HG03064 (cell line): ENCODE results near the gene DR1.

ENCODE experiments used
- ATAC-seq: cut with Tn5 transposase; IDR thresholded peaks from one replicate; pipeline ENCODE4 v1.9.1; 2021; ENCODE audit warnings: low read depth; ENCODE audit not compliant: unreplicated experiment

Gene DR1

GRCh38 chr1:93345633-93346420 lies at the start of gene DR1:
DR1 (plus strand) TSS chr1:93345907; CDS start chr1:93346646, 739 bp downstream.
- peak; percentile 75 for ATAC-seq

GRCh38 chr1:93296555-93297154 lies 49.1 kb upstream of the DR1 start:
- ATAC-seq = no peak

DNA sequence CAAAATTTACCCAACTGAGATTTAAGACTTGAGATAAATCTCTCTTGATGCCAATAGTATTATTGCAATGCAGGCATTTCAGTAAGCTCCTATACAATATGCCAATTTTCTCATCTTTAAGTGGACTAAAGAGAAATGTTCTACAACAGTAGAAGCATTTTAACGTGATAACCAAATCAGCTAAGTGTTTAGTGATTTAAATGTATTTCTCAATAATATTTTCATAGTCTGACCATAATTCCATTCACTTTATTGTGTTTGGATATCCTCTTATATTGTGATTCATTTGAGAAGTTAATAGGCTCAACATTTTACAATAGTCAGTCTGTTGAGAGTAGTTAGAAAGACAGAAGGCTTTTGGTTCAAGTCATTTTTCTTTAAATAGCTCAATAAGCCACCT lies 44.6 kb upstream of the DR1 start:
- ATAC-seq = no peak

GRCh38 chr1:93302078-93302477 lies 43.6 kb upstream of the DR1 start:
- no peak for ATAC-seq

DNA sequence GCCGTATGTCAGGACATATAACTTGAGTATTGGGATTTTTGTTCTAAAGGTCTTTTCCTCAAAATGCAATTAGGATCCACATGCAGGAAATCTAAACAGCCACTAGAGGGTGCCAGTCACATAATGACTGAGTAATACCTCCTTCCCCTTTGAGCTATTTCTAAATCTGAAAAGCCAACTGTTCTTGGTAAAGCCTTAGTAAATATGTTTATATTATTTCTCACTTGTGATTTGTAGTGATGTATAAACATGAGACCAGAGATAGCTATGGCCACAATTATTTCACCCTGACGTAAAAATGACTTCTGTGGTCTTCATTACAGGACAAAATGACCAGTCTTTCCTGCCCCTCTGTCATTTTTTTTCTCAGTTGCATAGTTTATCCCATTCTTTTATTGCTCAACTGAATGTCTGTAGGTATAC lies 41.0 kb upstream of the DR1 start:
- ATAC-seq = no peak

GRCh38 chr1:93306920-93307319 lies 38.8 kb upstream of the DR1 start:
- no peak for ATAC-seq

GRCh38 chr1:93313026-93313425 lies 32.7 kb upstream of the DR1 start:
- ATAC-seq = no peak

DNA sequence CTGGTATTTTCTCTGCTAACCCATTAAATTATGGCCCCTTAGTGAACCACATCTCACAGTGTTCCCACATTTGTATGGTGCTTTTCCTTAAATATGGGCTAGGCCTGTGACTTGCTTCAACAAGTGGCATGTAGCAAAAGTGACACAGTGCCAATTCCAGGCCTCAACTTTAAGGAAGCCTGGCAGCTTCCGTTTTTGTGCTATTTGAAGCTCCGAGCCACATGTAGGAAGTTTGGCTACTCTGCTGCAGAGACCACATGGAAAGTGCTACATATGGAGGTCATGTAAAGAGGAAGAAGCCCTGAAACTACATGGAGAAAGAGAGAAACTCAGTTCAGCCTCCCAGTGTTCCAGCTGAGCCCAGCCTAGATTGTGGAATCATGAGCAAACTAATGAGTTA lies 28.5 kb upstream of the DR1 start:
- no peak for ATAC-seq

DNA sequence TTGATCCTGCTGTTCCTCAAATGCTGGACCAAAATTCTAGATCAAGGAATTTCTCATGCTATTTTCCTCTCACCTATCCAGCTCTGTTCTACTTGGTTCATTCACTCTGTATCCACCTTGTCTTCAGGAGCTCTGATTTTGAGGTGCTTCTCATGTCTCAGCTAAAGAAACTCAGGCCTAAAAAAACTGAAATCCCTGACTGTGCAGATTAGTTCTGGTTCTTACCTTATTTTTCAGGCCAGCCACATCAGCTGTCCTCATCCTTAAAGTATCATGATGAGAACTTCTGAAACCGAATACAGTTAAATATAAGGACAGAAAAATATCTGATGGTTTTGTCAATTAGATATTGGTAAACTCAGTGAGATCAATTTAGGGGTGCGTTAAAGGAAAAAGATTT lies 27.8 kb upstream of the DR1 start:
- no peak for ATAC-seq

- ATAC-seq = no peak
Measured at GRCh38 chr1:93321720-93322119, 24.0 kb upstream of the DR1 start.

- ATAC-seq = no peak
Measured at GRCh38 chr1:93322349-93322748, 23.4 kb upstream of the DR1 start.

DNA sequence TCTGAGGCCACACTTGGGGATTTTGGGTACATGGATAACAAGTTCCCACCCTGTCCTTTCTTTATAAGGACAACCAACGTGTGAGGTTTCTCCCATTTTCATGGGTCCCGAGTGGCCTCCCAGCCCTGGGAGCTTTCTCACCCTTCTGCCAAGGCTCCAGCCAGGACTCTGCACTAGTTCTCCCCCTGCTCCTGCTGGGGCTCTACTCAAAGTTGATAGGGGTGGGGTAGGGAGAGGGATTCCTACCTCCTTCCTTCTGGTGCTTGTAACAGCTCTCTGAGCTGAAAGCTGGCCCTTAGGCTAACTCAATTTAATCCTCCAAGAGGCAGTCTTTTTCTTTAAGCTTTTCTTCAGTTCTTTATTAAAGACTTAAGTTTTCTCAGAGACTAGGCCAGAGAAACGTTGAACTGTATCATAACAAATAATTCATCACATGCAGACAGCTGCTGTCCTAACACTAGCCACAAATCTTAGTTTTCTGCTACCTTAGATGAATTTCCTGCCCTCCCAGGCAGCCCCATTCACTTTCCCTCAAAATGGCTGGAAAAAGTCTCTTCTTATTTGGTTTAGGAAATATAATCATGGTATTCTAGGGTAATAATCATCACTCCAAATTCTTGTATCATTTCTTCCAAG lies 22.4 kb upstream of the DR1 start:
- no peak for ATAC-seq

GRCh38 chr1:93324486-93325464 lies 20.9 kb upstream of the DR1 start:
- ATAC-seq = no peak

DNA sequence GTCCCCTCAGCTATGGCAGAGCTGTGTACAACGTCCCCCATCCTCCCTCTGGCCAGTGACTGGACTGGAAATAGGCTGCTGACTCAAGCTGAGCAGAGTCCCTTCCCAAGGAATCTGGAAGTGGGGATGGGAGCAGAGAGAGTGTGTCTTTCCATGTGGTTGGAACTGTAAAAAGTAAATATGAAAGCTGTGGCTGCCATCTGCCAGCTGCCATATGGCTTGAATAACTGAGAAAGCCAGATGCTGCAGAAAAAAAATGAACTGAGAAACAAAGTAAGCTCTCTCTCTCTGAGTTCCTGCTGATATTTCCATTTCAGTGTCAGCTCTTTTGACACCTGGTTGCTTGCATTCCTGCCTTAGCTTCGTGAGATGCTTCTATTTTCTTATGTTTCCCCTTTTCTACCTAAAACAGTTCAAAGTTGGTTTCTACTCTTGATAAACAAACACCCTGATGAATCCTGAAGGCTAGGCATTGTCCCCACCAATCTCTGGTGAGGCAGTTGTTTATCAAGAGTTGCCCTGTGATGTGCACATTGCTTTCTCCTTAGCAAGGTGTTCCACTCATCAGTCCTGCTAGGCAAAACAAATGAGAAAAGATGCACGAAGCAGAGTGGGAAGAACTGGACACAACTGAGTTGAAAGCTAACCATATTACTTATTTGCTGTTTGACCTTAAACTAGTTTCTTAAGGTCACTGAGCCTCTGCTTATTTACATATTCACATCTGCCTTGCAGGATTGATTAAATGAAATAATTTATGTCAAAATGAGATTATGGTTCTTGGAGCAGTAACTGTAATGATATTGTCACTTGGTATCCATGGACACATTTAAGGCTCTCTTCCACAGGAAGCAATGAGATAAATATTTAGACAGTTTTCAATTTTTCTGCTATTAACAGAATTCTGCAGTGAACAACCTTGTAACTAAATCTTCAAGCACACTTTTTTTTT lies 16.6 kb upstream of the DR1 start:
- ATAC-seq = no peak

- ATAC-seq = no peak
Measured at GRCh38 chr1:93330196-93330595, 15.5 kb upstream of the DR1 start.

DNA sequence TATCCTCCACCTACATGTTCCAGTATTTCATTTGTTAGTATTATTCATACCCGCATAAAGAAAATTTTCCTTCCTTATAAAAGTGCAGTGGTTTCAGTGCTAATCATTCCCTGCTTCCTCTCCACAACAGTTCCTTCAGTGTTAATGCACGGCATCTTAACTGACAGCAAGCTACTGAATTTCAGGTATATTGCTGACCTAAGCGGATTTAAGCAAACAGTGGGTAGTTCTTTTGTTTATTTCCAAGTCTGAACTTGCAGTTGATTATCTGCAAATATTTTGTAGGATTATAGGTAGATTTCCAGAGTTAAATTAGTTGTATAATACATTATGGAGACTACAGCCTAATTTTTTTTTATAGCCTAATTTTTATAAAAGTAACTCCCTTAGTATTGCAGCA lies 15.1 kb upstream of the DR1 start:
- ATAC-seq = no peak

- ATAC-seq = no peak
Measured at GRCh38 chr1:93331412-93331811, 14.3 kb upstream of the DR1 start.

DNA sequence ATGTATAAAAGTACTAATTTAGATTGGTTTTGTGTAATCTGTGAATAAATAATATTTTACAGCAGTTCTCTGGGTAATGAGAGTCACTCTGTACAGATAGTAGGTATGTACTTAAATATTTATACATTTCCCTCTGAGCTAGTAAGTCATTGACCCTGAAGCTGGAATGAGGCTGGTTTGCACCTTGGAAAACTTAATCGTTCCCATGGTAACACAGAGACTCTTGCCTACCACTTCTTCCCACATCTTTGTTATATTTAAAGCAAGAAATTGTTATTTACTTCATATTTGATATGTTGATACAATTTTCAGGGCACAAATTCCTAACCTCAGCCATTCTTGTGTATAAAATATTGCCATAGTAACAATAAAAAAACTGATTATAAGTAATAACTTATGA lies 13.3 kb upstream of the DR1 start:
- ATAC-seq = no peak

- no peak for ATAC-seq
Measured at GRCh38 chr1:93338387-93339146, 7.1 kb upstream of the DR1 start.
